HL-60/S4 treated with retinoic acid at 250 ng/mL for 4 days and 3 days (cell line): ENCODE measurements around the gene HECW1.

Source experiments
- in situ Hi-C: fragments of 300-500 bp; cut with MboI; formaldehyde crosslinking; loops from 2 replicates; pipeline ENCODE4 v1.7.0; 2022; ENCODE audit warnings: low sequenced_read_pairs

Gene HECW1

GRCh38 chr7:43560742-43561330 lies 448.4 kb downstream of the HECW1 start:
- in situ Hi-C loops = no loop called here

DNA sequence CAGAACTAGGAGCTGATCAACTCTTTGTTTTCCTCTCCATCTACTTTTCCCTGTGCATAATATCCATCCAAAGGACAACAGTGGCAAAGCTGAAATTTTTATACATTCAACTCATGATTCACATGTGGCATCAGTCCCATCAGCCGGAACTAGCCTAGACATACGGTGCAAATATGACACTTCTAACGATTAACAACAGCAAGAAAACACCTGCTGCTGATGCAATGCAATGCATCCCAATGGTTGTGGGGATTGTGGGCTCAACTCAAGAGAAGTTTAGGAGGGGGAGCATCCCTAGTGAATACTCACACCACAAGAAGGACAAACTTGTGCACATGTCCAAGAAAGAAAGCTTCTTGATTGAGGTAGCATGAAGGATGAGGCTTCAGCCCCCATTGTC lies 449.9 kb downstream of the HECW1 start:
- in situ Hi-C loops = no loop called here

DNA sequence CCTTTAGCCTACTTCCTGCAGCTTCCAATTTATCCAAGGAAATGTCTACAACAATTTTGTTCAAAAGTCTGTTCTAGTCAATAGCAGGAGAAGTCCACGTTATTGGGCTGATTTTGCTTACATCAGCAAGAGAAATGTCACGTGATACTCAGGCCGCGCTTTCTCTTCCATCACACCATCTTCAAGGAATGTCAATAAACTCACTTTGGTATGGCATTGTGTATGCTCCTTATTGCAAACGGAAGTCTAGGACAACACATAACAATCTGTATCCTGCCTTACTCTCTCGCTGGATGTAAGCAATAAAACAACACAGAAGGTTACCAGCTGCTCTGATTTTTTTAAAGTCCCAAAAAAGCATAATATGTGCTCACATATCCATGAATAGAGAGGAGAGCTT lies 453.3 kb downstream of the HECW1 start:
- in situ Hi-C loops = no loop called here

GRCh38 chr7:43568529-43568928 lies 456.1 kb downstream of the HECW1 start:
- in situ Hi-C loops = no loop called here

DNA sequence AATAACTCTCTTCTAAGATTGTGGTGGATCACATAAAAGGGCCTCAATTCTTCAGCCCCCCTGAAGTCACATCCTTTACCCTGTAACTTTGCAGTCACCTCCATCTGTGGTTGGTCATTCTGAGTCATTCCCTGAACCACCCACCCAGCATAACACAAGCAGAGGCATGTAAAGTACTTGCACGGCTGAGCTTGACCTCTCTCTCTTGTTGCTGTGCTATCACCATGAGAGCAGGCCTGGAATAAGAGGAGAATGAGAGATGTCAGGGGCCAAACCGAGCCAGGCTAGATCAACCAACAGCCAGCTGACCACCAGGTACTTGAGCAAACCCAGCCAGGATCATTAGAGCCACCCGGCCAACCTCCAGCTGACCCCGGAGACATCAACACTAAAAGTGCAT lies 457.0 kb downstream of the HECW1 start:
- in situ Hi-C loops = no loop called here

DNA sequence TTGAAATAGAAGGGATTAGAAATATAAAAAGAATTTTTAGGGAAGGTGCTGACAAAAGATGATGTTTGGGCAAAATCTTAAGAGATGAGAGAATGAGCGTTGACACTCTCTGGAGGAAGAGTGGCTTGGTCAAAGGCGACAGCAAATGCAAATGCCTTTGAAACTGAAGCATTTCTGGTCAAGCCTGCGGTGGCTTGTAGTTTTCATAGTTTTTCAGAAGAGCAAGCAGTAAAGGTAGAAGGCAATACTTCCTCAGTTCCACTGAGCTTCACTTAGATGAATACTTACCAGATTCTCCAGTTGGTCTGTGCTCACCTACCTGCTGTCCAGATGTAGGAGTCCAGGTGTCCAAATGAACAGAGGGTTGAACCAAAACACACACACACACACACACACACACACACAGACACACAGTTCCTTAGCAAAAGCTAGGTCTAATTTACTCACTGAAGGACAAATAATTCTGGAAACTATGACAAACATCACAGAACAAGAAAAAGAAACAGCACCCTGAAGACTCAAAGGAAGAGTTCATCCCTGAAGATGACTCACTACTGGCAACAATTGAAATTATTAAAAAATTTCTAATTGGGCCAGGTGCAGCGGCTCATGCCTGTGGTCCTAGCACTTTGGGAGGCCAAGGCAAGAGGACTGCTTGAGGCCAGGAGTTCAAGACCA lies 458.4 kb downstream of the HECW1 start:
- in situ Hi-C loops = loop anchor here (10.0 kb wide), 1 partner anchor 124 kb away; no protein-coding TSS in a partner anchor

DNA sequence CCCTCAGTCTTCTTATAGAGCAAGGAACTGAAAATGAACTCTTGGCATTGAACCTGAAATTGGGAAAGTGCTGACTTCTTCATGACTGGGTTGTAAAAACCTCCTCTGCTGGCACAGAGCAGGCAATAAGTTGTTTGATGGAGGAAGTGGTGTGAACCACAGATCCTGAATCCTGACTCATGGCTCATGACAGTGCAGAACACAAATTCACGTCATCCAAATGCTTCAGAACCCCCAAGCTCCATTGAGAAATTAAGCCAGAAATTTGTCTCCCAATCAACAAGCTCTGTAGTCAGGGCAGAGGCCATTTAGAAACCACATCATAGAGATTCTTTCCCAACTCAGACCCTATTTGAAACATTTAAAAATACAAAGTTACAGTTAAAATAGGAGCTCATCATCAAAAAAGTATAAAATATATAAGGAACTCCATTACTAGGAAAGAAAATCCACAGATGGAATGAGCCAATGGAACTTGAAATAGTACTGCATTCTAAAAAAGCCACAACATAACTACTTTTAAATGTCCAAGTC lies 460.1 kb downstream of the HECW1 start:
- in situ Hi-C loops = loop anchor here (10.0 kb wide), 1 partner anchor 122 kb away; no protein-coding TSS in a partner anchor

DNA sequence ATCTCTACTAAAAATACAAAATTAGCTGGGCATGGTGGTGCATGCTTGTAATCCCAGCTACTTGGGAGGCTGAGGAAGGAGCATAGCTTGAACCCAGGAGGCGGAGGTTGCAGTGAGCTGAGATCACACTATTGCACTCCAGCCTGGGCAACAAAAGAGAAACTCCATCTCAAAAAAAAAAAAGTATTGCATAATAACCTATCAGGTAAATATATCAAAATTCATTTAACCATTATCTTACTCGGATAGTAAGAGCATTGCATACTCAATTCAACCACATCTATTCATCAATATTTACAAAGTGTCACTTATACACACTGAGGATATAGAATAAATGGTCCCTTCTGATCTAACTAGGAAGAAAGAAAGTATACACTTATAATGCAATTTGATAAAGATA lies 461.4 kb downstream of the HECW1 start:
- in situ Hi-C loops = loop anchor here (10.0 kb wide), 1 partner anchor 121 kb away; no protein-coding TSS in a partner anchor

DNA sequence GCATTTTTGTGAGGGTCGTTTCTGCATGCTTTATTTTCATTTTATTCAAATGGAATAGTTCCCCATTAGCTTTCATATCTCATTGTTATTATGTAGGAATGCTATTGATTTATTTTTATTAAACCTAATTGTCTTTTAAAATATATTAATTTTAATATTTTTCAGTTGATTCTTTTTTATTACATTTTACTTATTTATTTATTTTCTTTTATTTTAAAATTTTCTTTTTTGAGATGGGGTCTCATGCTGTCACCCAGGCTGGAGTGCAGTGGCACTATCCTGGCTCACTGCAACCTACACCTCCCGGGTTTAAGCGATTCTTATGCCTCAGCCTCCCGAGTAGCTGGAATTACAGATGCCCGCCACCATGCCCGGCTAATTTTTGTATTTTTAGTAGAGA lies 463.1 kb downstream of the HECW1 start:
- in situ Hi-C loops = loop anchor here (10.0 to 25.0 kb wide), 2 partner anchors 119 to 262 kb away; no protein-coding TSS in a partner anchor

GRCh38 chr7:43576241-43576640 lies 463.8 kb downstream of the HECW1 start:
- in situ Hi-C loops = loop anchor here (10.0 to 25.0 kb wide), 2 partner anchors 119 to 261 kb away; no protein-coding TSS in a partner anchor

DNA sequence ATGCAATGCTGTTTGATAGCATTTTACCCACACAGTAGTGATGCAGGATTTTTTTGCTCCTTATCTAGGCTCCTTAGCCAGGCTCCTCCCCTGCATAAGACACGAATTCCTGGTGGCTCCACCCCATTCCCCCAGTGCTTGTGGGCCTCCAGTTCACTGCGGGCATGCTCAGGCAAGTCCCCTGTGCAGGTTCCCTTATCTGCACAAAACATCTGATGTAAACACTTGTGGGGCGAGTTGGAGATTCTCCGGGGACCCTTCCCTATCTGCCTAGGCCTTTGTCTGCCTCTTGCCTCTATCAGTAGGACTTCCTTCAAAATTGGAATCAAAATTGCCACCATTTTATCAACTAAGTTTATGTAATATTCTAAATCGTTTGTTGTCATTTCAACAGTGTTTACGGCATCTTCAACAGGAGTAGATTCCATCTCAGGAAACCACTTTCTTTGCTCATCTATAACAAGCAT lies 465.1 kb downstream of the HECW1 start:
- in situ Hi-C loops = loop anchor here (10.0 to 25.0 kb wide), 2 partner anchors 117 to 260 kb away; no protein-coding TSS in a partner anchor

DNA sequence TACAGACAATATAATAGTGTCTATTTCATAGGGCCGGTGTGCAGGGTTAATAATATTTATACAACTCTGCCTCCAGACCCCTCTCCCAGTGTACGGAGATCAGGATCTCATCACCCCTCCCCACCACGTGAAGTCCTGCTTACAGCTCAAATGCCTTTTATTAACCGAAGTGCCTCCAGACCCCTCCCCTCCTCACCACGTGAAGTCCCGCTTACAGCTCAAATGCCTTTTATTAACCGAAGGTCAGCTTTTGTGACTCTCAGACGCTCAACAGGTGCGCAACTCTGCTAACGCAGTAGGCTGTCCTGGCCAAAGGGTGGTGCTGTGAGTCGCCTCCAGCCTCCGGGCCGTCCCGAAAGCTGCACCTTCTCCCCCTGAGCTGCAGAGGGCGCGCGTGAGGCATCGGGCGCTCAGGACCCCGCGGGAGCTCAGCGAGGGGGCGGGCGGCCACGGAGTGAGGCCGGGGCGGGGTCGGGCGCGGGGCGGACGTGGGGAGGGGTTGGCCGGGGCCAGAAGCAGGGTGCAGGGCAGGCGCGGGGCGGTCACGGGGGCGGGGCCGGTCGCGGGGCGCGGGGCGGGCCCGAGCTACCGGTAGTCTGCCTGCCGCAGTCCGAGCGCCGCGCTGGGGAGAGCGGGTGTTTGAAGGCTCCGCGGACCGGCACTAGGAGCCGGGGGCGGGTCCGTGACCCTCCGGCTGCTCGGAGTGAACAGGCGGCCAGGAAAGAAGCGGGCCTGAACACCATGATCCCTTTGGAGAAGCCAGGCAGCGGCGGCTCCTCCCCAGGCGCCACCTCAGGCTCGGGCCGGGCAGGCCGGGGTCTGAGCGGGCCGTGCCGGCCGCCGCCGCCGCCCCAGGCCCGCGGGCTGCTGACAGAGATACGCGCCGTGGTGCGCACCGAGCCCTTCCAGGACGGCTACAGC lies 470.3 kb downstream of the HECW1 start, which contains the start of gene STK17A:
Gene STK17A (plus strand): TSS at position 606 of the 921 bp plus-strand sequence. CDS start 136 bp downstream, at position 742.
- in situ Hi-C loops = loop anchor here (25.0 kb wide), 1 partner anchor 255 kb away; no protein-coding TSS in a partner anchor

DNA sequence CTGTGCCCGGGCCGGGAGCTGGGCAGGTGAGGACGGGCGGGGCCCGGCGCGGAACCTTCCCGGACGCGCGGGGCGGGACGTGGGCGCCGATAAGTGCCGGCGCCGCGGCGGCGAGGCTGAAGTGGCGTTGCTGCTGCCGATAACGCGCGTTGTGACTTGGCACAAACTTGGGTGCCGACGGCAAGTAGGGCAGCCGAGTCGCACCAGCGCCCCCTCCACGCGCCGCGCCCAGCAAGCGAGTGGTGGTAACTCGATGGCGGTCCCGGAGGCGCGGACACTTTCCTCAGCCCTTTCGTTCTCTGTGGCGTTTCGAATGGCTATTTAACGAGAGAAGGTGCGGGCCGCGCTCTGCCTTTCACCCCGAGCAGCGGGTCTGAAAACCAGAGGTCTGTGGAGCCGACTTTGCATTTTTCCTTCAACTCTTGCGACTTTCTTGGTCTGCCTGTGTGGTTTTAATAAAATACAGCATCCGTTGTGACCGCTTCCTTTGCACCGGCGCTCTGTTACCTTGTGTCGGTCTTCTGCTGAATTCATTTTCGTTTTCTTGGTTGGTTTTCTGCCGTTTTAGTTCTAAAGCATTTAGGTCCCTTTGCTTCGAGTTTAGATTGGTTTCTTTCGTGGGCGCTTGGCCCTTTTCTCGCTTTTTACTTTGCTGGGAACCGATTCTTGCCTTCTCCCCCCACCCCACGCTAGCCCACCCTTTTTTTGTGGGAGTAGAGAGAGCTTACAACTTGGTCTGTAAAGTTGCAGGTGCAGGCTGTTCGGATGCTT lies 471.2 kb downstream of the HECW1 start:
- in situ Hi-C loops = loop anchor here (25.0 kb wide), 1 partner anchor 254 kb away; no protein-coding TSS in a partner anchor

DNA sequence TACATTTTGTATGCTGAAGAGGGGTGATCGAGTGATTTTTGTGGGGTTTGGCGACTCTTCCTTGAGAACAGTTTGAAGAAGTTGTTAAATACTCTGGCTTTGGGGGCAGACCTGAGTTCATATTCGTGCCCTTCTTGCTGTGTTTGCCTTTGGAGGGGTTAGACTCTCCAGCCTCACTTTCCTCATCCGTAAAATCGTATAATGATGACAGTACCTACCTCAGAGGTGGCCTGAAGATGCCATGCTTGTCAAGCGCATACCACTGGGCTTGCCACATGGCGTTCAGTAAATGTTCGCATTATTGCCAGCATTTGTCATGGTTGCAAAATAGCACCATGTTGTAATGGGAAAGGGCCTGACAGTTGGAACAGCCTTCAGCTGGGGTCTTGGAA lies 471.7 kb downstream of the HECW1 start:
- in situ Hi-C loops = loop anchor here (25.0 kb wide), 1 partner anchor 253 kb away; no protein-coding TSS in a partner anchor

GRCh38 chr7:43584733-43585132 lies 472.3 kb downstream of the HECW1 start:
- in situ Hi-C loops = loop anchor here (25.0 kb wide), 1 partner anchor 253 kb away; no protein-coding TSS in a partner anchor

- in situ Hi-C loops = loop anchor here (25.0 kb wide), 1 partner anchor 252 kb away; no protein-coding TSS in a partner anchor
These were observed 473.1 kb downstream of the HECW1 start for GRCh38 chr7:43585562-43585961.

GRCh38 chr7:43586251-43586900 lies 473.9 kb downstream of the HECW1 start:
- in situ Hi-C loops = loop anchor here (25.0 kb wide), 1 partner anchor 251 kb away; no protein-coding TSS in a partner anchor

- in situ Hi-C loops = loop anchor here (25.0 kb wide), 1 partner anchor 249 kb away; no protein-coding TSS in a partner anchor
These were observed 476.2 kb downstream of the HECW1 start for GRCh38 chr7:43588477-43589132.
